SKM-1 treated with dmso at 0.1 percent for 144 hours (cell line): ENCODE results near the gene FBXO44.

ENCODE experiments used
- DNase-seq: peaks from one replicate; lab custom pipeline; 2025; ENCODE audit not compliant: unreplicated experiment; lab: John Stamatoyannopoulos, UW

FBXO44 gene

GRCh38 chr1:11639372-11639771, 15.3 kb upstream of the FBXO44 start:
- DNase-seq, result no peak

- no peak for DNase-seq
These were observed 14.6 kb upstream of the FBXO44 start for GRCh38 chr1:11640101-11640500.

- DNase-seq, result no peak
These were observed 13.7 kb upstream of the FBXO44 start for GRCh38 chr1:11640944-11641343.

- DNase-seq, result no peak
These were observed 12.8 kb upstream of the FBXO44 start for GRCh38 chr1:11641776-11642305.

GRCh38 chr1:11642418-11643017, 12.2 kb upstream of the FBXO44 start:
- peak; percentile 44 for DNase-seq

- DNase-seq, result no peak
These were observed 10.9 kb upstream of the FBXO44 start for GRCh38 chr1:11643782-11644181.

- DNase-seq, result no peak
These were observed 9.4 kb upstream of the FBXO44 start for GRCh38 chr1:11645270-11645669.

- DNase-seq, result peak; percentile 73
These were observed 8.9 kb upstream of the FBXO44 start for GRCh38 chr1:11645670-11646265.

GRCh38 chr1:11646317-11646716, 8.4 kb upstream of the FBXO44 start:
- no peak for DNase-seq

GRCh38 chr1:11647333-11647732, 7.3 kb upstream of the FBXO44 start:
- DNase-seq, result no peak

- no peak for DNase-seq
These were observed 6.6 kb upstream of the FBXO44 start for GRCh38 chr1:11648039-11648438.

- no peak for DNase-seq
These were observed 5.9 kb upstream of the FBXO44 start for GRCh38 chr1:11648732-11649158.

GRCh38 chr1:11649237-11649623, 5.4 kb upstream of the FBXO44 start:
- no peak for DNase-seq

- no peak for DNase-seq
These were observed 4.9 kb upstream of the FBXO44 start for GRCh38 chr1:11649624-11650330.

GRCh38 chr1:11650331-11650991, 4.2 kb upstream of the FBXO44 start:
- DNase-seq, result peak; percentile 50

- no peak for DNase-seq
These were observed 3.7 kb upstream of the FBXO44 start for GRCh38 chr1:11651017-11651416.

GRCh38 chr1:11652203-11652780, 2.4 kb upstream of the FBXO44 start:
- no peak for DNase-seq

GRCh38 chr1:11653101-11653860, 1.4 kb upstream of the FBXO44 start:
- no peak for DNase-seq

GRCh38 chr1:11653861-11654136, 878 bp upstream of the FBXO44 start:
- no peak for DNase-seq

- DNase-seq, result no peak
These were observed 497 bp downstream of the FBXO44 start for GRCh38 chr1:11654939-11655808.
